Stimulated activated CD8-positive, alpha-beta memory T cell treated with anti-CD3 and anti-CD28 coated beads, Interleukin-12 subunit alpha, Interleukin-12 subunit beta, amount 100 ng/mL, for 24 hours (primary cell): Measurements from ENCODE around the gene FGGY.
"Not testable (repeated sequence)": the region's sequence is repeated elsewhere in the genome, so short reads cannot be mapped to it uniquely, and the experiment has no call there.

Experiments
- DNase-seq: peaks from one replicate; pipeline ENCODE4 v3.0.0-alpha.2; 2020; ENCODE audit errors: extremely low read depth

The FGGY gene

DNA sequence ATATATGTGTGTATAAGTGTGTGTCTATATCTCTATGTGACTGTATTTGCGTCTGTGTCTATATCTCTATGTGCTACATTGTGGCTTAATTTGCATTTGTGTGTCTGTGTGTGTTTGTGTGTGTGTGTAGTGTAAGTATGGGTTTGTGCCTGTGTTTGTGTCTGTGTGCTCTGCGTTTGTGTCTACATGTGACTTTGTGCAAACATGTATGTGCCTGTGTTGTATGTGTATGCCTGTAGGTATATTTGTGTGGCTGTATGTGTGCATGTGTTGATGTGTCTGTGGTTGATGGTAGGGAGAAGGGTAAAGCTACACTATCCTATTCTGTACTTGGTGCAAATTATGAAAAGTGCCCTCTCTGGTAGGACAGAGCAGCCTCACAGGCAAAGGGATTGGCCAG lies 7.3 kb upstream of the FGGY start:
- DNase-seq: no peak

DNA sequence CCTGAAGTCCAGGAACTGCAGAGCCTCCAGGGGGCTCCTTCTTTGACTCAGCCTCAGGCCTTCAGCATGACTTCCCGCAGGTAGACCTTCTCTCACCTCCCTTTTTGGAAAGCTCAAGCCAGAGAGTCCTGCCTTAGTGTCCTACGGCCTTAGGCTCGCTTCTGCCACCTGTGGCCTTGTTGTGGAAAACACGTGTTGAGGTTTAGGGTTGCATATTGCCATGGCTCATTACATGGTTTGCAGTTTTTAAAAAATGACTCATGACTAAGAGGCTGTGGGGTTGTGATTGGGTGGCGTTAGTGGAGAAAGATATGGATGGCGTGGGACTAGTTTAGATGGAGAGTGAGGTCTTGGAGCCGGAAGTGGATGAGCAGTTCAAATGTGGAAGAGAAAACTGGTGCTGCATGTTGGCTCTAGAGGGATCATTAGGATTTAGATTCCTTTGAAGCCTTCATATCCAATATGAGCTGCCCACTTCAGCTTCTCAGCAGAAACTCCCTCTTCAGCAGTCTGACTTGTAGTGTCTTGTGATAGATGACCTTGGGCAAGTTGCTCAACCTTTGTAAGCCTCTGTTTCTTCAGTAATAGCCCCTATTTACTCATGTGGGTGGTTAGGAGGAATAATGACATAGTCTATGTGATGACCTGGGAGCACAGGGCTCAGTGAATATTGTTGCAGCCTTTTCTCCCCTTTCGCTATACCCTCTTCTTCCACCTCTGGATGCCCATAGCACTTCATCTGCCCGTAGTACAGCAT lies 6.5 kb upstream of the FGGY start:
- DNase-seq: no peak

DNA sequence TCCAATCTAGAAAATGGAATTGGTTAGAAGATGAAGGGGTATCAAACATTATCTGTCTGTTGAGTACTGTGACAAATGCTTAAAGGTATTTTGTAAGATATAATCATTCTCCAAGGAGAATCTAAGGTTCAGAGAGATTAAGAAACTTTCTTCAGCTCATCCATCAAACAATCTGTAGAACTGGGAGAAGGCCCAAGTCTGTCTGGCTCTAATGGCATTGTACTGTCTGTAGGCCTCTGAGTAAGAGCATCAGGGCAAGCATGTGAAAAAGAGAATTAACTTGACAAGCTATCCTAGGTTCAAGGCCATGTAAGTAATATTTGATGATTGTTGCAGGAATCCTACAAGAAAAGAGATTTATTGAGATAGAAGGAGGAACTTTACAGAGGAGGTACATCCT lies 5.3 kb upstream of the FGGY start:
- no peak for DNase-seq

DNA sequence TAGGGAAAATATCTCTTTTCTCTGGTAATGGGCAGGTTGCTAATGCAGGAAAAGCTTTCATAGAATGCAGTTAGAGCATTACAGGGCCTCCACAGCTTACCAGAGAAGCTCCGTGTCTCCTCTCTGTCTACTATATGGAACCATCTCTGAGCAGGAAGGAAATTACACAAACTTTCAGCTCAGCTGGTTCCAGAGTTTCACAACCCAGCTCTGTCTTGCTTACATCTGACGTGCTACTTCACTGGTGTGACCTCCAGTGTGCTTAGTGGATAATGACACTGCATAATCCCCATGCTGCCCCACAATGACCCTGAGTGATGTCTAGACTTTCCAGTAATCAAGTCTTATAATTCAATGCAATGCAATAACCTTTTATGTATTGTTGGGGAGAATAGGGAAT lies 4.3 kb upstream of the FGGY start:
- DNase-seq: no peak

DNA sequence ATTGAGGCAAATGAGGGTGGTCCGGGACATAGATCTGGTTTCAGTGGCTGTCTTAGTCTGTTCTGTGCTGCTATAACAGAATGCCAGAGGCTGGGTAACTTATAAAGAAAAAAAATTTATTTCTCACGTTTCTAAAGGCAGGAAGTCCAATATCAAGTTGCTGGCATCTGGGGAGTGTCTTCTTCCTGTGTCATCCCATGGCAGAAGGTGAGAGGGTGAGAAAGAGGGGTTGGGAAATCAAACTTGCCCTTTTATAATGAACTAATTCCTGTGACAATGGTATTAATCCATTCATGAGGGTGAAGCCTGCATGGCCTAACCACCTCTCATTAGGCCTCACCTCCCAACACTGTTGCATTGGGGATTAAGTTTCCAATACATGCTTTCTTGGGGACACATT lies 3.7 kb upstream of the FGGY start:
- DNase-seq: no peak

DNA sequence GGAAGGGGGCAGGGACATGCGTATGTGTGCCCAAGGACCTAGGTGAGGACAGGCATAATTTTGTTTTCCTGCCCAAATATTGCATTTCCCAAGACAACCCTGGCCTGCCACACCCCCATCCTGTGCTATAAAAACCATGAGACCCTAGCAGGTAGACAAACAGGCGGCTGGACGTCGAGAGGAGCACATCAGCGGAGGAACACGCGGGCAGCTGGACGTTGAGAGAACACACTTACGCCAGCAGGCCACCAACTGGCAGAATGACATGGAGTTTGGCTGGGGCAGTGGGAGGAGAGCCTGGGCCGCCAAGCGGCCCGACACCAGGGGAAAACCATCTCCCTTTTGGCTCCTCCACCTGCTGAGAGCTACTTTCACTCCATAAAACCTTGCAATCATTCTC lies 3.0 kb upstream of the FGGY start:
- DNase-seq: no peak

DNA sequence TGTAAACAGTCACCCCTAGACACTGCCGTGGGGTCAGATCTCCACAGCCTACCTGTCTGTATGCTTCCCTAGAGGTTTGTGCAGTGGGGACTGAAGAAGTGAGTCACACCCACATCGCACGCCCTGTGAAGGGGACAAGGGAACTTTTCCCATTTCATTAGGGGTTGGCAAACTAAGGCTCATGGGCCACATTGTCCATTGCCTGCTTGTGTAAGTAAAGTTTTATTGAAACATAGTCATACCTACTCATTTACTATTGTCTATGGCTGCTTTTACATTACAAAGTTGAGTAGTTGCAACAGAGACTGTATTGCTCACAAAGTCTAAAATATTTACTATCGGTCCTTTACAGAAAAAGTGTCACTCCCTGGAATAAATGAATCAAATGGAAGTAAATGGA lies 2.5 kb upstream of the FGGY start:
- DNase-seq: no peak

DNA sequence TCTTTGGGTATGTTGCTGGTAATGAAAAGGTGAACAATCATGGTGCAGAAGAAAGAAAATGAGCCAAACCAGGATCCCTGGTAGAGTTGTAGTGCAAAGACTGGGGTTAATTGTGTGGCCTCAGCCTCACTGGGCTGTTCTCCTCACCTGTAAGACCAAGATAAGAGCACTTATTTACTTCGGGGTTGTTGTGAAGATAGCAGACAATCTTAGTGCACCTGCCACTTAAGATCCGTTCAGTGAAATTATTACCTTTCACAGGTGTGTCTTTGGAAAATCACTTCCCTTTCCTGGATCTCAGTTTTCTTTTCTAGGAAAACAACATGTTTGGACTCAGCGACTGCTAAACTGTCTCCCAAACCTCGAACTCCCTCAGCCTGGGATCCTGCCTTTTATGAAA lies 1.3 kb upstream of the FGGY start:
- DNase-seq: no peak

DNA sequence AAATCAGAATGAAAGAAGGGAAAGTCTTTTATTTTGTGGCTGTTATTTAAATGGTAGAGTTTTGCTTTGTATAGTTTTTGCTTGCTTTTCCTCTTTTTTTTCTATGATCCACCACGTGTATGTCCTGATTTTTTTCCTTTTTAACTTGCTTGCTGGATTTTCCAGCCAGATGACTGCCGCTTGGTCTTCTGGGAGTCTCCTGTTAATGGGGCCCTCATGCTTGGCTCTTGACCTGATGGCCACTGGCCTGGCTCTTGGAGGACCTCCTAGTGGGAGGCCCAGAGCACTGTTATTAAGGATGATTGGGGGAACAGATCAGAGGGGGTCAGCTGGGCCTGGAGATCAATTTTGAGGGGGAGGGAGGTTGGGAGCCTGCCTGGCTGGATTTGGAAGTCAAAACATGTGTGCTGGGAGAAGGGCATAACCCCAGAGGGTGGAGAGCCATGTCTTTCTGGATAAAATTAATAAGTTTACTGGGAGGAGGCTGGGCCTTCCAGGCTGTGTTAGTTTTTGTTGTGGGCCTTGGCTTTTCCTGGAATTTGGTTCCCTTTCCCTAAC lies 1.2 kb downstream of the FGGY start:
- no peak for DNase-seq

DNA sequence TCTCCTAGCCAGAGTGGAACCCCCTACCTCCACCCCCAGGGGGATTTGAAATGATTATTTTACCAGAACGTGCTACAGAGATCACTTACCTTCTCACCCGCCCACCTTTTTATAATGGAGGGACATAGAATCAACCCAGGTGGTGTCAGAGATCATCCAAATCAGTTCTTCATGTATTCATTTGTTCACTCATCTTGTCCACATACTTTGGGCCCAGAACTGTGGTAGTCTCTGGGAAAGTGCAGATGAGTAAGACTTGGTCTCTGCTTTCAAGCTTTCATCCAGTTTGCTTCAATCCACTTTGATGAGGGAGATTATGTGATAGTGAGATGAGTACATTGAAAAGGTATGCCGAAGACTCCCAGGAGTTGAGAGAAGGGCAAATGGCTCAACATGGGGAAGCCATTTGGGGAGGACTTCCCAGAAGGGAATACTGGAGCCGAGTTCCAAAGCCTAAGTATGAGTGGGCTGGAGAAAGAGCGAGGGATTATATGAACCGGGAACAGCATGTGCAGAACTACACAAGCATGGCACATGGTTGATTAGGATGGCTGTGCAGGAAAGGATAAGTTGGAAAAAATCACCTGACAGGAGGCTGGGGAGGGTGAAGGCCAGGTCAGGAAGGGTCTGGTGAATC lies 1.9 kb downstream of the FGGY start:
- no peak for DNase-seq

DNA sequence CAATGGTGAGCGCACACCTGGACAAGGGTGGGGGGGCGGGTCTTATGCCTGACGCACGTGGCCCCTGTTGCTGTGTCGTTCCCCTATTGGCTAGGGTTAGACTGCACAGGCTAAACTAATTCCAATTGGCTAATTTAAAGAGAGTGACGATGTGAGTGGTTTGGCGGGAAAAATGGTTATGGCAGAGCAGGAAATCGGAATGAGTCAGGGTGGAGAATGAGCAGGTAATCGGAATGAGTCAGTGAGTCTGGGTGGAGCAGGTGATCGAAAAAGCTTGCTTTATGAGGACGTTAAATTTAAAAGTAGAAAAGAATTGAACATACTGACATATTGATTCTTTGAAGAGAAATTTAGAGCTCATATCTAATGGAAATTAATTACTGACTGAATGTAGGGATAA lies 2.8 kb downstream of the FGGY start:
- not testable (repeated sequence) for DNase-seq

DNA sequence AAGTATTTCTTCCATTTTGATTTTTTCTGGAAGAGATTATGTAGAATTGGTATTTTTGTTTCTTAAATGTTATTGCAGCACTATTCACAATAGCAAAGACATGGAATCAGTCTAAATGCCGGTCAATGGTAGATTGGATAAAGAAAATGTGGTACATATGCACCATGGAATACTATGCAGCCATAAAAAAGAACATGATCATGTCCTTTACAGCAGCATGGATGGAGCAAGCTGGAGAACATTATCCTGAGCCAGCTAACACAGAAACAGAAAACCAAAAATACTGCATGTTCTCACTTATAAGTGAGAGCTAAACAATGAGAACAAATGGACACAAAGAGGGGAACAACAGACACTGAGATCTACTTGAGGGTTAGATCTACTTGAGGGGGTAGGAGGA lies 5.4 kb downstream of the FGGY start:
- DNase-seq: no peak

DNA sequence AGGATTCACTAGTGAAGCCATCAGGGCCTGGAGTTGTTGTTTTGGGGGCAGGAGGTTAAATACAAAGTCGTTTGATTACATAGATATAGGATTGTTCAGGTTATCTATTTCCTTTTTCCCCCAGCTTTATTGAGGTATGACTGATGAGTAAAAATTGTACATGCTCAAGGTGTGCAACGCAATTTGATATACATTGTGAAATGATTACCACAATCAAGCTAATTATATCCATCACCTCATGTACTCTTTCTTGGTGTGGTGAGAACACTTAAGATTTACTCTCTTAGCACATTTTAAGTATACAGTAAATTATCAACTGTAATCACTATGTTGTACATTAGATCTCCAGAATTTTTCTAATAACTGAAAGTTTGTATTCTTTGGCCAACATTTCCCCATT lies 6.0 kb downstream of the FGGY start:
- DNase-seq: no peak

DNA sequence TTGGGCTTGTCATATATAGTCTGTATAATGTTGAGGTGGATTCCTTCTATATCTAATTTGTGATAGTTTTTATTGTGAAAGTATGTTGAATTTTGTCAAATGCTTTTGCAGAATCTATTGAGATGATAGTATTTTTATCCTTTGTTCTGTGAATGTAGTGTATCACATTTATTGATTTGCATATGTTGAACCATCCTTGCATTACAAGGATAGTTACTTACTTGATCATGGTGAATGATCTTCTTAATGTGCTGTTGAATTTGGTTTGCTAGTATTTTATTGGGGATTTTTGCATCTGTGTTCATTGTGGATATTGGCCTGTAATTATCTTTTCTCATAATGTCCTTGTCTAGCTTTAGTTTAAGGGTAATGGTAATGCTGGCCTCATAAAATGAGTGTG lies 8.3 kb downstream of the FGGY start:
- DNase-seq: no peak

DNA sequence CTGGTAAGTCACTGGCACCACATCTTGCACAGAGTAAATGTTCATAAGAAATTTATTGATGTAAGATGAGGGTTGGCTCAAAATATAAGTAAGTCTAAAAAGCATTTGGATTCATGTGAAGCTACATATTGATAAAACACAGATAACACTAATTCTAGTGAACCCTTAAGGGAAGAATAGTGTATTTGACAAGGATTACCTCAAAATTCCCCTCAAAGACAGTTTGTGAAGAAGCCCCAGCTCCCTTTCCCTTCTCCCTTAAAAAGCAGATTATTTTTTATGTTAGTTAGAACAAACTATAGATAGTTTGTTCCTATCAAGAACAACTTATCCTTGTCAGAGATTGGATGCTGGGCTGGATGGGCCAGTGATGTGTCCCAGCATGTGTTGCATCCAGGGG lies 10.7 kb downstream of the FGGY start:
- no peak for DNase-seq

DNA sequence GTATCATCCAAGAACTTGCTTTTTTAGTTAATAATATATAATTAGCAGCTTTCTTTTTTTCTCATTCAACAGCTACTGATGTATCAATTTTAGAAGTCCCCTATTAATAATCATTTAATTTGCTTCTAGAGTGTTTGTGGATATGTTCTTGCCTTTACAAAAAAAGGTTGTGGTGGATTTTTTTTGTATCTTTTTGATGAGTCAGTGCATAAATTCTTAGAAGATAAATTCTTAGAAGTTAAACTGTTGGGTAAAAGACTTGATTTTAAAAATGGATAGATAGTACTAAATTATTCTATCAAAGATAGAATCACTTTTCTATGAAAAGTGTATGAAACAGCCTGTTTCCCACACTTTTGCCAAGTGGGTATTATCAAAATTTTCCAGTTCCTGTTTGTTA lies 11.9 kb downstream of the FGGY start:
- DNase-seq: no peak

DNA sequence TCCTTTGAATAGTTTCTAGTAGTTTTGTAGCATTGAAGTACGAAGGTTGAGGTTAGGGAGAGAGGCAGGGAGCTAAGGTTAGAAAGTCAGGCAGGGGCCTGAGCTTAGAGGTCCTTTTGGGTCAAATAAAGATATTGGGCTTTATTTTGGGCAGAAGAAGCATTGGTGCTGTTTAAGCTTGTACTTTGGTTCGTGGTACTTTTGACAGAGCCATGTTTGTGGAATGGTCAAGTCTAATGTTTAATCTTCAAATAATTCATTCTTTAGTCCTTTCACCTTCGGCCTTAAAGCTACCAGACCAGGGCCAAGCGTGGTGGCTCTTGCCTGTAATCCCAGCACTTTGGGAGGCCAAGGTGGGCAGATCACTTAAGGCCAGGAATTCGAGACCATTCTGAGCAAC lies 12.5 kb downstream of the FGGY start:
- DNase-seq: no peak

DNA sequence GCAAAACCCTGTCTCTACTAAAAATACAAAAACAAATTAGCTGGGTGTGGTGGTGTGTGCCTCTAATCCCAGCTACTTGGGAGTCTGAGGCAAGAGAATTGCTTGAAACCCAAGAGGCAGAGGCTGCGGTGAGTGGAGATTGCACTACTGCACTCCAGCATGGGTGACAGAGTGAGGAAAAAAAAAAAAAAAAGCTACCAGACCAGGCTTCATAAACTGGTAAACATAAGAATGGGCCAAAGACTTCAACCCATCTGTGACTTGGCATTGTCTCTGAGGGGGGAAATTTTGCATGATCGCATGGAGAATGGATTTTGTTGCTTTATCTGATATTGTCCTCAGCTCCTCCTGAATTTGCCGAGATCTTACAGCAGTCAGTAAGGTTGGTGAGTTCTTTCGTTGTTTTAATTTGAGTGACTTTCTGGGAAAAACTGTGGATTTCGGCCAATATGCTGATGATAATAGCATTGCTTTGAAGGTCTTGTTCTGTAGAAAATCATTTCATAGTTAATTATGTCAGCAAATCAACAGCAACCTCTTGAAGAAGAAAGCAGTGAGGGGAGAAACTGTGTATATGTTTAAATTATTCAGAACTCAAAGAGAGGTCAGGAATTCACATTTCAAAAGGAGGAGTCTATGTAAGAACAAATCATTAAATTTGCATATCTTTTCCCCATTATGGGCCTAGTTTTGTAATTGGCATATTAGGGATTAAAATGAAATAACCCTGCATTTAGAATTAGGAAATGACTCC lies 13.1 kb downstream of the FGGY start:
- no peak for DNase-seq

DNA sequence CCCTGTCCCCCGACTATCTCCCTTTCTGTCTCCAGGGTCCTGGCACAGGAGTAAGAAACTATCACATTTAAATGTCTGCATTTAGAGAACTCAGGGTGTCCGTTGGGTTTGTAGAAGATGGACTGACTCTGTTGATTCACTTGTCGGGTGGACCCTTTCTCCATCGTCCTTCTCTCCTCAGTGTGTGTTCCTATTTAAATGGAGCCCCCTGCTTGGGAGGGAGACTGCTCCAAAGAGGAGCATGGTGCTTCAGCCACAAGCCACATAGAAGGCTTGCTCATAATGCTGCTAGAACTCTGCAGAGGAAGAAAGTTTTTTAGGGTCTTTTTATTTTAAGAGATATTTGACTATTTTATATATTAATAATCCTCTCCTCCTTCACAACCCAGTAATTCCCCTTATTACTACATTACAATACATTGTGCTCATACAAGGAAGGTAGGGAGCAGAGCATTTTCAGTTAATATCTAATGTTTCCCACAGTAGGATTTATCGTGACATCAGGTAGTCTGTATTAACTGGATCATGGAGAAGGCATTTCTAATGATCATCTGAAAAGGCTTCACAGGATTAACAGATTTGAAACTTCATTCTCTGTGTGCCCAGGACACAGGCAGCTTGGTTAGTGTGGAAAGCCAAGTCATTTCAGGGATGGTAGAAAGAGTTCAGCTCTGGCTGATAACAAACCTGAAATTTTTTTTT lies 13.8 kb downstream of the FGGY start:
- no peak for DNase-seq

DNA sequence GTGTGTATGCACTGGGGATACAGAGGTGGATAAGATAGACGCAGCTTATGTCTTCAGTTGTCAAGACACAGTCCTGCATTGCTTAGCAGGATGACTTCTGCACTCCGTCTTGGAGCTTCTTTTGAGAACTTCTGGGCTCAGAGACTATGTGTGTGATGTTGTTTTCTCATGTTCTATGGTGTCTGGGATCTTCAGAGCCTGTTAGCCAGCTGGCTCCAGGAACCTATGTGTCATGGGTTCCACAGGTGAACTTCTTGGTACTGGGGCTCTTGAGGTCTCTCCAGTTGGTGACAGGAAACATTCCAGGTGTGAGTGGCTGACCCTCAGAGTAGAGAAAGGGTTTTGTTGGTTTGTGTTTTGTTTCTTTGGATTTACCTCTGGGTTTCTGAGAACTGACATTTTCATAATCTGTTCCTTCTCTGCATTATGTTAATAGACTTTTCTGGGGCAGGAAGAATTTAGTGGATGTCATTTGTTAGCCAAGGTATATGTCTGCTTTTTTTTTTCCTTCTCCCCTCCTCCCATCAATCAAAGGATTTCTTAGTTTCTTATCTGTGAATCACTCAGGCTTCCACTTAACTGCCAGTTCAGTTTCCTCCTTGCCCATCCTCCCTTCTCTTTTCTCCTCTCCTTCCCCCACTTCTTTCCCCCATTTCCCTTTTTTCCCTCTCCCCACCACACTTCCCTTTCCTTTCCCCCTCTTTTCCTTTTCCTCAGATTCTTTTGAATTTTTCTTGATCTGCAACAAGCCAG lies 18.1 kb downstream of the FGGY start:
- no peak for DNase-seq
